ENCODE measurements around the gene IGF2BP2. TPM values are rescaled to one million over a fixed set of nuclear protein-coding genes. Genes with fewer than 3 reads are reported as not detected.

IGF2BP2 gene
- total RNA-seq, 1 donor from 2014 or later: 19.4 TPM

- Histone ChIP-seq H3K4me3 (no peak overlapping the region), H3K4me1 (peaks cover 39% of the 10 kb centered on the region), H3K36me3 (no peaks in the 10 kb centered on the region), H3K27me3 (ENCODE audit: low read depth) (no peaks in the 10 kb centered on the region), H3K9me3 (peaks cover under 1% of the 10 kb centered on the region), H3K27ac (no peak overlapping the region)
- ATAC-seq: no peak
- intact Hi-C loops (cut with DNase I): loop anchor here (10.0 kb wide), 1 partner anchor 85 kb away; no protein-coding TSS in a partner anchor
- no peak for TF ChIP-seq CTCF (IDR thresholded peaks at IDR 0.05)
- DNase-seq: no peak
These were observed 64.8 kb downstream of the IGF2BP2 start for GRCh38 chr3:185760088-185760487.

- Histone ChIP-seq H3K9me3 (peaks cover 6% of the 10 kb centered on the region), H3K27ac (no peak overlapping the region), H3K36me3 (no peaks in the 10 kb centered on the region), H3K4me1 (peaks cover 33% of the 10 kb centered on the region), H3K27me3 (ENCODE audit: low read depth) (no peaks in the 10 kb centered on the region), H3K4me3 (no peak overlapping the region)
- ATAC-seq: no peak
- TF ChIP-seq CTCF (IDR thresholded peaks at IDR 0.05): no peak
- DNase-seq: no peak
- intact Hi-C loops (cut with DNase I): no loop called here
These were observed 65.3 kb downstream of the IGF2BP2 start for GRCh38 chr3:185759512-185759911.

GRCh38 chr3:185758912-185759311, 65.9 kb downstream of the IGF2BP2 start:
- Histone ChIP-seq H3K36me3 (no peaks in the 10 kb centered on the region), H3K9me3 (peaks cover 7% of the 10 kb centered on the region), H3K4me1 (peaks cover 27% of the 10 kb centered on the region), H3K4me3 (no peak overlapping the region), H3K27ac (no peak overlapping the region), H3K27me3 (ENCODE audit: low read depth) (no peaks in the 10 kb centered on the region)
- DNase-seq: no peak
- no peak for ATAC-seq
- intact Hi-C loops (cut with DNase I): no loop called here
- TF ChIP-seq CTCF (IDR thresholded peaks at IDR 0.05): no peak

- no peak overlapping the region for H3K4me3 ChIP-seq
- intact Hi-C loops (cut with DNase I): no loop called here
- no peak overlapping the region for H3K27ac ChIP-seq
- peaks cover 22% of the 10 kb centered on the region for H3K4me1 ChIP-seq
- ATAC-seq (no peak), DNase-seq (no peak)
- peaks cover 7% of the 10 kb centered on the region for H3K9me3 ChIP-seq
- TF ChIP-seq CTCF (IDR thresholded peaks at IDR 0.05): no peak
- no peaks in the 10 kb centered on the region for H3K36me3 ChIP-seq
- no peaks in the 10 kb centered on the region for H3K27me3 ChIP-seq (ENCODE audit: low read depth)
These were observed 67.7 kb downstream of the IGF2BP2 start for GRCh38 chr3:185757176-185757575.

- intact Hi-C loops (cut with DNase I): no loop called here
- no peak for ATAC-seq
- no peaks in the 10 kb centered on the region for H3K27me3 ChIP-seq (ENCODE audit: low read depth)
- no peak for DNase-seq
- H3K4me1 ChIP-seq: peaks cover 22% of the 10 kb centered on the region
- H3K9me3 ChIP-seq: peaks cover 7% of the 10 kb centered on the region
- H3K4me3 ChIP-seq: no peak overlapping the region
- H3K27ac ChIP-seq: no peak overlapping the region
- no peaks in the 10 kb centered on the region for H3K36me3 ChIP-seq
- no peak for TF ChIP-seq CTCF (IDR thresholded peaks at IDR 0.05)
These were observed 68.4 kb downstream of the IGF2BP2 start for GRCh38 chr3:185756477-185756876.

- no peak overlapping the region for H3K4me3 ChIP-seq
- no peaks in the 10 kb centered on the region for H3K36me3 ChIP-seq
- intact Hi-C loops (cut with DNase I): no loop called here
- no peak for TF ChIP-seq CTCF (IDR thresholded peaks at IDR 0.05)
- peaks cover 10% of the 10 kb centered on the region for H3K4me1 ChIP-seq
- ATAC-seq (no peak), DNase-seq (no peak)
- peaks cover 7% of the 10 kb centered on the region for H3K9me3 ChIP-seq
- H3K27me3 ChIP-seq (ENCODE audit: low read depth): no peaks in the 10 kb centered on the region
- H3K27ac ChIP-seq: no peak overlapping the region
These were observed 69.9 kb downstream of the IGF2BP2 start for GRCh38 chr3:185754920-185755319.
